Gastrocnemius medialis (tissue), 4 donors: ENCODE measurements around the gene ATRNL1. TPM values are rescaled to one million over a fixed set of nuclear protein-coding genes. Genes with fewer than 3 reads are reported as not detected.
"Not testable (repeated sequence)": the region's sequence is repeated elsewhere in the genome, so short reads cannot be mapped to it uniquely, and the experiment has no call there.

Source experiments
- ATAC-seq, 2 donors: fragments of 150-250 bp; one replicate each; pipeline ENCODE4 v1.9.1; 2016
- DNase-seq, 2 donors: peaks; one replicate each; pipeline ENCODE4 v3.0.0-alpha.2; 2019
- H3K27ac ChIP-seq, 4 donors: fragments of 200-600 bp; sonication (generic); 1 replicate in 1 of 4; 2 replicates in 3 of 4; pipeline ENCODE4 v1.5.1; 2016 to 2018; ENCODE audit warnings: mild to moderate bottlenecking in 2 of 4, moderate library complexity in 1 of 4
- H3K27me3 ChIP-seq, 3 donors: fragments of 200-600 bp; sonication (generic) in 2 of 3; 1 replicate in 1 of 3; 2 replicates in 2 of 3; pipeline versions ENCODE4 v1.5.1 to v1.6.0; 2016 to 2019; ENCODE audit warnings: mild to moderate bottlenecking in 1 of 3, moderate library complexity in 1 of 3
- H3K36me3 ChIP-seq, 2 donors: fragments of 200-600 bp; sonication (generic) in 1 of 2; one replicate each; pipeline ENCODE4 v1.5.1; 2017 to 2018
- H3K4me1 ChIP-seq, 2 donors: fragments of 200-600 bp; sonication (generic) in 1 of 2; one replicate each; pipeline ENCODE4 v1.5.1; 2016 to 2017; ENCODE audit warnings: mild to moderate bottlenecking in 2 of 2
- H3K4me3 ChIP-seq, 4 donors: fragments of 200-600 bp; sonication (generic) in 3 of 4; 1 replicate in 1 of 4; 2 replicates in 3 of 4; pipeline ENCODE4 v1.5.1; 2016 to 2019; ENCODE audit warnings: mild to moderate bottlenecking in 2 of 4
- H3K9me3 ChIP-seq, 3 donors: fragments of 200-600 bp; sonication (generic) in 2 of 3; 1 replicate in 1 of 3; 2 replicates in 2 of 3; pipeline ENCODE4 v1.5.1; 2016 to 2019
- POLR2A ChIP-seq, 2 donors: fragments of 450-650 bp; IDR thresholded peaks; one replicate each; pipeline ENCODE4 v1.6.1; 2017; ENCODE audit warnings: antibody characterized with exemption in 2 of 2, mild to moderate bottlenecking in 2 of 2, moderate library complexity in 2 of 2
- in situ Hi-C, 4 donors: fragments of 200-750 bp; cut with MboI; loops; one replicate each; pipeline versions ENCODE4 v1.15.0 to v1.8.0; 2017; ENCODE audit warnings: low sequenced_read_pairs in 4 of 4
- intact Hi-C: fragments of 100-400 bp; cut with DNase I; formaldehyde crosslinking; loops from one replicate; pipeline ENCODE4 v1.15.1; 2023; ENCODE audit warnings: low total_unique reads
- total RNA-seq, 4 donors: library from RNA; depleted of rRNA; stranded (reverse); fragments of >200 nt; gene quantifications; one replicate each; pipeline versions ENCODE4 v1.1.0 to v1.2.3, GENCODE V29; 2016
- TF ChIP-seq, protein P1 (sequence below), 5 experiments: fragments of 450-650 bp in 3 of 5; fragments of 200-600 bp in 2 of 5; sonication (generic) in 2 of 5; IDR thresholded peaks in 4 of 5; conservative IDR thresholded peaks in 1 of 5; 1 replicate in 4 of 5; 2 replicates in 1 of 5; pipeline ENCODE4 v1.5.1; 2016 to 2019; ENCODE audit warnings: antibody characterized with exemption in 5 of 5, mild to moderate bottlenecking in 3 of 5, moderate library complexity in 3 of 5

Gene ATRNL1
- total RNA-seq, 4 donors from 2014 or later = 1.6 to 10.8 (median 3.8) TPM

DNA sequence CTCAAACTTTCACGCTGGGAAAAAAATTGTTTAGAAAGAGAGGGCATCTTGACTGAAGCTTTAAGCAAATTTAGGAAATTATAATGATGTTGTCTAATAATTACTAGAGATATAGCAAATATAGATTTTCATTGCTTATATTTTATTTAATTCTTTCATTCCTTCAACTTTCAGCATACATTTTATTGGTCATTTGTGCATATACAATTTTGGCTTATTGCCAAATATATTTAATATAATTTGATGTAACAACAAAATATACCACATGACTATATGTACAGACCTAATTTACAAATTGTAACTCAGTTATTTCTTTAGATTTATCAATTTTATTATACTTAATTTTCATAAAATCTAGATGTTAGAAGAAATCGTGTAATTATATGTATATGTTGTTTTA, 390.1 kb downstream of the ATRNL1 start:
- in situ Hi-C loops = no loop called here
- no peak overlapping the region for H3K4me3 ChIP-seq
- H3K9me3 ChIP-seq = no peaks in the 10 kb centered on the region
- H3K27me3 ChIP-seq = no peaks in the 10 kb centered on the region
- no peaks in the 10 kb centered on the region for H3K4me1 ChIP-seq
- H3K27ac ChIP-seq = no peak overlapping the region
- H3K36me3 ChIP-seq = no peaks in the 10 kb centered on the region
- TF ChIP-seq, protein P1, sequence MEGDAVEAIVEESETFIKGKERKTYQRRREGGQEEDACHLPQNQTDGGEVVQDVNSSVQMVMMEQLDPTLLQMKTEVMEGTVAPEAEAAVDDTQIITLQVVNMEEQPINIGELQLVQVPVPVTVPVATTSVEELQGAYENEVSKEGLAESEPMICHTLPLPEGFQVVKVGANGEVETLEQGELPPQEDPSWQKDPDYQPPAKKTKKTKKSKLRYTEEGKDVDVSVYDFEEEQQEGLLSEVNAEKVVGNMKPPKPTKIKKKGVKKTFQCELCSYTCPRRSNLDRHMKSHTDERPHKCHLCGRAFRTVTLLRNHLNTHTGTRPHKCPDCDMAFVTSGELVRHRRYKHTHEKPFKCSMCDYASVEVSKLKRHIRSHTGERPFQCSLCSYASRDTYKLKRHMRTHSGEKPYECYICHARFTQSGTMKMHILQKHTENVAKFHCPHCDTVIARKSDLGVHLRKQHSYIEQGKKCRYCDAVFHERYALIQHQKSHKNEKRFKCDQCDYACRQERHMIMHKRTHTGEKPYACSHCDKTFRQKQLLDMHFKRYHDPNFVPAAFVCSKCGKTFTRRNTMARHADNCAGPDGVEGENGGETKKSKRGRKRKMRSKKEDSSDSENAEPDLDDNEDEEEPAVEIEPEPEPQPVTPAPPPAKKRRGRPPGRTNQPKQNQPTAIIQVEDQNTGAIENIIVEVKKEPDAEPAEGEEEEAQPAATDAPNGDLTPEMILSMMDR (IDR thresholded peaks at IDR 0.05 in 4 of 5, conservative IDR thresholded peaks at IDR 0.05 in 1 of 5) = no peak
- no peak for TF ChIP-seq POLR2A (IDR thresholded peaks at IDR 0.05)
- no peak for DNase-seq
- no peak for ATAC-seq
- intact Hi-C loops = no loop called here

- intact Hi-C loops = no loop called here
- Histone ChIP-seq H3K27ac (no peak overlapping the region), H3K27me3 (no peaks in the 10 kb centered on the region), H3K4me1 (no peaks in the 10 kb centered on the region), H3K9me3 (no peaks in the 10 kb centered on the region), H3K4me3 (no peak overlapping the region), H3K36me3 (no peaks in the 10 kb centered on the region)
- in situ Hi-C loops = no loop called here
- ATAC-seq = no peak
- TF ChIP-seq POLR2A (IDR thresholded peaks at IDR 0.05) = no peak
- TF ChIP-seq, protein P1 (IDR thresholded peaks at IDR 0.05 in 4 of 5, conservative IDR thresholded peaks at IDR 0.05 in 1 of 5) = no peak
- no peak for DNase-seq
Observed at GRCh38 chr10:115491526-115492140, 398.5 kb downstream of the ATRNL1 start.

DNA sequence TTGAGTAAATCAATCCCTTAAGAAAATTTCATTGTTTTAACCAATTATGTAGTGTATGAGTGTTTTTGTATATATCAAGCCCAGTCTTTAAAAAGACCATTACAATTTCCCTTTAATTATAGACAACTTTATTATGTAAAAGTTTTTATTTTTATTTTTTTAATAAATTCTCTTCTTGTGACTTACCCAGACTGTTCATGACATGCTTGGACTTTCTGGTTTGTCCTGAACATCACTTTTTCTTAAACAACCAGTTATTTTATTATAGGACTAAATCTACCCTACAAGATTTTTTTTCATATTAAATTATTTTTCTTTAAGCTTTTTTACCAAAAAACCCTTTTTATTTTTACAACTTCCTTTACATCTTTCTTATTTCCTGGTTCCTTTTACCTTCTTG, 410.4 kb downstream of the ATRNL1 start:
- in situ Hi-C loops (no loop called here), intact Hi-C loops (no loop called here)
- no peaks in the 10 kb centered on the region for H3K27me3 ChIP-seq
- ATAC-seq = no peak
- no peaks in the 10 kb centered on the region for H3K9me3 ChIP-seq
- no peak overlapping the region for H3K4me3 ChIP-seq
- H3K4me1 ChIP-seq = no peaks in the 10 kb centered on the region
- H3K27ac ChIP-seq = no peak overlapping the region
- H3K36me3 ChIP-seq = no peaks in the 10 kb centered on the region
- no peak for TF ChIP-seq POLR2A (IDR thresholded peaks at IDR 0.05)
- TF ChIP-seq, protein P1 (IDR thresholded peaks at IDR 0.05 in 4 of 5, conservative IDR thresholded peaks at IDR 0.05 in 1 of 5) = no peak
- no peak for DNase-seq

DNA sequence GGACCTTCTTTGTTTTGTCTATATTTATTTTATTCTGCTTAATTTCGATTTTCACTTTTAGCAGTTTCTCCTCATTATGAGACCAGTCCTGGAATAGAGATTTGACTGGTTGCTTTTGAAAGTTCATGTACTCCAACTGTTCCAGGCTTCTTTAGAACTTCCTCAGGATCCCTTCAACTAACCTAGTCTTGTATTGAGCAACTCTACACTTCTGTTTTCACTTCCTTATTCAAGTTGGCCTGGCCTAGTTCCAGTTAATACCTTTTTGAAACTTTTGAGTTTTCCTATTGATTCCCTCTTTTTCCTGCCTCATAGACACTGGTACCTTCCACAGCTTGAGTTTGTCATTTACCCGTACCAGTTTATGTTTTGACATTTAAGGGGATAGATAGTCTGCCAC, 421.7 kb downstream of the ATRNL1 start:
- intact Hi-C loops = loop anchor here (10.0 kb wide), 1 partner anchor 880 kb away; no protein-coding TSS in a partner anchor
- no peaks in the 10 kb centered on the region for H3K36me3 ChIP-seq
- ATAC-seq (no peak), DNase-seq (no peak)
- no peak for TF ChIP-seq POLR2A (IDR thresholded peaks at IDR 0.05)
- TF ChIP-seq, protein P1 (IDR thresholded peaks at IDR 0.05 in 4 of 5, conservative IDR thresholded peaks at IDR 0.05 in 1 of 5) = no peak
- no peak overlapping the region for H3K4me3 ChIP-seq
- no peak overlapping the region for H3K27ac ChIP-seq
- in situ Hi-C loops = no loop called here
- H3K9me3 ChIP-seq = no peaks in the 10 kb centered on the region
- H3K27me3 ChIP-seq = no peaks in the 10 kb centered on the region
- H3K4me1 ChIP-seq = no peaks in the 10 kb centered on the region

DNA sequence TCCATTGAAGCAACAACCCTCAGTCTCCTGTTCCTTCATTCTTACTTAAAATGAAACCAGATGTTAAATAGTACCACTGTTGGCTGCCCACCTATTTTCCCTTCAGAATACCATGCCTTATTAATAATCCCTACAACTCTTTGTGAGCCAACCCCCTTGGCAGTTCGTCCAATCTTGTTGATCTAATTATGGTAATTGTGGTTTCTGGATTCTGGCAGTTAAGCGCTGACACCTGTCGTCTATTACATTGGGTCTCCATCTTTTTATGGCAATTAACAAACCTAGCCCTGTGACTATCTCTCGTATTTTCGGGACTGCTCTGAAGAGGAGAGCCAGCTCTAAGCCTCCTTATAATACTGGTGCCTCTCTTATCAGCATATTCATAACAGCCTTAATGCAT, 432.0 kb downstream of the ATRNL1 start:
- intact Hi-C loops = no loop called here
- Histone ChIP-seq H3K27me3 (no peaks in the 10 kb centered on the region), H3K4me1 (no peaks in the 10 kb centered on the region), H3K9me3 (no peaks in the 10 kb centered on the region), H3K27ac (no peak overlapping the region), H3K4me3 (no peak overlapping the region), H3K36me3 (no peaks in the 10 kb centered on the region)
- no peak for TF ChIP-seq POLR2A (IDR thresholded peaks at IDR 0.05)
- TF ChIP-seq, protein P1 (IDR thresholded peaks at IDR 0.05 in 4 of 5, conservative IDR thresholded peaks at IDR 0.05 in 1 of 5) = no peak
- in situ Hi-C loops = no loop called here
- DNase-seq (no peak), ATAC-seq (no peak)

GRCh38 chr10:115527682-115528081, 434.5 kb downstream of the ATRNL1 start:
- H3K36me3 ChIP-seq, ATAC-seq, H3K9me3 ChIP-seq, H3K4me1 ChIP-seq, DNase-seq, in situ Hi-C loops, H3K27me3 ChIP-seq, H3K27ac ChIP-seq, intact Hi-C loops, H3K4me3 ChIP-seq: not testable (repeated sequence)

DNA sequence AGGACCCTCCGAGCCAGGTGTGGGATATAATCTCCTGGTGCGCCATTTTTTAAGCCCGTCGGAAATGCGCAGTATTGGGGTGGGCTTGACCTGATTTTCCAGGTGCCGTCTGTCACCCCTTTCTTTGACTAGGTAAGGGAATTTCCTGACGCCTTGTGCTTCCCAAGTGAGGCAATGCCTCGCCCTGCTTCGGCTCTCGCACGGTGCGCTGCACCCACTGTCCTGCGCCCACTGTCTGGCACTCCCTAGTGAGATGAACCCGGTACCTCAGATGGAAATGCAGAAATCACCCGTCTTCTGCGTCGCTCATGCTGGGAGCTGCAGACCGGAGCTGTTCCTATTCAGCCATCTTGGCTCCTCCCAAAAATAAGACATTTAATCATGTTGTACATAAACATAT, 443.2 kb downstream of the ATRNL1 start:
- H3K4me3 ChIP-seq, H3K36me3 ChIP-seq, in situ Hi-C loops, DNase-seq, ATAC-seq, H3K27me3 ChIP-seq, H3K27ac ChIP-seq, H3K4me1 ChIP-seq, H3K9me3 ChIP-seq, intact Hi-C loops: not testable (repeated sequence)
